A549 (cell line): ENCODE results near the gene COL5A2. TPM values are rescaled to one million over a fixed set of nuclear protein-coding genes. Genes with fewer than 3 reads are reported as not detected.

Source experiments
- ATAC-seq, 2 experiments: fragments of 200-7000 bp in 1 of 2; fragments of >200 bp in 1 of 2; cut with Nextera tagmentation in 1 of 2; cut with Tn5 transposase in 1 of 2; 3 replicates each; pipeline versions ENCODE4 v1.8.0 to v1.9.1; 2018 to 2020; ENCODE audit warnings: mild to moderate bottlenecking in 1 of 2, moderate library complexity in 1 of 2
- CTCF ChIA-PET: fragments of 300-600 bp; sonication (Branson Sonifier 250); formaldehyde crosslinking; extraction: SDS; loops from one replicate; lab custom pipeline; 2021; ENCODE audit warnings: antibody characterized with exemption, inconsistent platforms; lab: Yijun Ruan, JAX
- POLR2A ChIA-PET: fragments of 350-600 bp; formaldehyde crosslinking; extraction: SDS; loops from one replicate; lab custom pipeline; 2021; ENCODE audit warnings: antibody characterized with exemption, inconsistent platforms; lab: Yijun Ruan, JAX
- DNase-seq, 2 experiments: peaks; one replicate each; pipeline versions ENCODE4 v3.0.0 to v3.0.0-alpha.2; 2011 to 2016; ENCODE audit warnings: low read depth in 1 of 2, low spot score in 1 of 2
- FAIRE-seq: peaks from 2 replicates; lab custom pipeline; 2011; peaks lifted over from hg19 to GRCh38; lab: Jason Lieb, UNC
- H3K27ac ChIP-seq, 2 experiments: fragments of >200 bp; sonication (Bioruptor Twin); formaldehyde crosslinking; 3 replicates each; pipeline ENCODE4 v1.5.1; 2016 to 2017
- H3K4me1 ChIP-seq: fragments of >200 bp; sonication (Bioruptor Twin); formaldehyde crosslinking; 3 replicates; pipeline ENCODE4 v1.6.1; 2016
- H3K4me2 ChIP-seq: fragments of >200 bp; sonication (Bioruptor Twin); formaldehyde crosslinking; 3 replicates; pipeline ENCODE4 v1.6.1; 2016
- H3K4me3 ChIP-seq: fragments of >200 bp; sonication (Bioruptor Twin); formaldehyde crosslinking; 3 replicates; pipeline ENCODE4 v1.5.1; 2016
- H3K9me3 ChIP-seq: fragments of >200 bp; sonication (Bioruptor Twin); formaldehyde crosslinking; 3 replicates; pipeline ENCODE4 v1.6.1; 2016
- ATOH8 ChIP-seq: fragments of 250-450 bp; sonication (Bioruptor Pico); IDR thresholded peaks from 2 replicates; pipeline ENCODE4 v1.5.0; 2020; ENCODE audit warnings: low read depth, mild to moderate bottlenecking, moderate library complexity
- BCL3 ChIP-seq: fragments of >200 bp; sonication (Bioruptor Twin); formaldehyde crosslinking; IDR thresholded peaks from 3 replicates; pipeline ENCODE4 v1.6.1; 2016
- BHLHE40 ChIP-seq: IDR thresholded peaks from 2 replicates; pipeline ENCODE4 v1.6.1; 2012; ENCODE audit warnings: low read depth, low read length, inconsistent platforms
- CBX2 ChIP-seq: fragments of 200-600 bp; sonication (generic); IDR thresholded peaks from 2 replicates; pipeline ENCODE4 v1.6.1; 2016; ENCODE audit warnings: low read depth, mild to moderate bottlenecking, borderline replicate concordance
- CBX8 ChIP-seq: fragments of 200-600 bp; sonication (generic); IDR thresholded peaks from 2 replicates; pipeline ENCODE4 v1.6.1; 2016
- CHD2 ChIP-seq: fragments of 150-350 bp; IDR thresholded peaks from 2 replicates; pipeline ENCODE4 v1.6.1; 2014; ENCODE audit warnings: low read length; ENCODE audit not compliant: partially characterized antibody
- CTCF ChIP-seq: fragments of >200 bp; sonication (Bioruptor Twin); formaldehyde crosslinking; IDR thresholded peaks from 3 replicates; pipeline ENCODE4 v1.5.1; 2016
- E2F6 ChIP-seq: IDR thresholded peaks from 2 replicates; pipeline ENCODE4 v1.6.1; 2012; ENCODE audit warnings: low read depth, borderline replicate concordance
- EHMT2 ChIP-seq: fragments of 200-600 bp; sonication (generic); IDR thresholded peaks from 2 replicates; pipeline ENCODE4 v1.6.1; 2016; ENCODE audit warnings: antibody characterized with exemption, low read depth, mild to moderate bottlenecking, moderate library complexity
- ELK1 ChIP-seq: fragments of 150-350 bp; IDR thresholded peaks from 2 replicates; pipeline ENCODE4 v1.6.1; 2014; ENCODE audit warnings: low read depth, mild to moderate bottlenecking, low read length
- EP300 ChIP-seq, 2 experiments: fragments of >200 bp; sonication (Bioruptor Twin); formaldehyde crosslinking; IDR thresholded peaks; 2 replicates in 1 of 2; 3 replicates in 1 of 2; pipeline ENCODE4 v1.6.1; 2016 to 2017
- FOSB ChIP-seq: fragments of 250-450 bp; sonication (Bioruptor Pico); IDR thresholded peaks from 2 replicates; pipeline ENCODE4 v1.5.0; 2020; ENCODE audit warnings: mild to moderate bottlenecking, moderate library complexity
- FOSL2 ChIP-seq, 2 experiments: fragments of 450-650 bp in 1 of 2; fragments of >200 bp in 1 of 2; sonication (Bioruptor Twin) in 1 of 2; formaldehyde crosslinking; IDR thresholded peaks; 2 replicates each; pipeline versions ENCODE4 v1.5.0 to v1.6.1; 2016 to 2020; ENCODE audit warnings: mild to moderate bottlenecking in 1 of 2, moderate library complexity in 1 of 2
- FOXS1 ChIP-seq: fragments of 250-450 bp; sonication (Bioruptor Pico); IDR thresholded peaks from 2 replicates; pipeline ENCODE4 v1.5.0; 2020; ENCODE audit warnings: mild to moderate bottlenecking, moderate library complexity
- HES2 ChIP-seq: fragments of >200 bp; sonication (Bioruptor Twin); formaldehyde crosslinking; IDR thresholded peaks from 2 replicates; pipeline ENCODE4 v1.6.1; 2016
- HMGXB4 ChIP-seq: fragments of 250-450 bp; sonication (Bioruptor Pico); IDR thresholded peaks from 2 replicates; pipeline ENCODE4 v1.5.0; 2021; ENCODE audit warnings: mild to moderate bottlenecking, moderate library complexity, borderline replicate concordance
- JUN ChIP-seq, 2 experiments: fragments of >200 bp; sonication (Bioruptor Twin); formaldehyde crosslinking; IDR thresholded peaks; 2 replicates in 1 of 2; 3 replicates in 1 of 2; pipeline ENCODE4 v1.6.1; 2016 to 2017
- MAFK ChIP-seq: fragments of 450-650 bp; IDR thresholded peaks from 2 replicates; pipeline ENCODE4 v1.6.1; 2014; ENCODE audit not compliant: partially characterized antibody
- PBX3 ChIP-seq: IDR thresholded peaks from 2 replicates; pipeline ENCODE4 v1.6.1; 2012
- POLR2A ChIP-seq: IDR thresholded peaks from 2 replicates; pipeline ENCODE4 v1.6.1; 2012; ENCODE audit warnings: mild to moderate bottlenecking, low read length
- RARB ChIP-seq: fragments of 250-450 bp; sonication (Bioruptor Pico); IDR thresholded peaks from 2 replicates; pipeline ENCODE4 v1.8.0; 2021; ENCODE audit warnings: mild to moderate bottlenecking, moderate library complexity
- RCOR1 ChIP-seq: fragments of 150-350 bp; IDR thresholded peaks from 2 replicates; pipeline ENCODE4 v1.6.1; 2014; ENCODE audit warnings: antibody characterized with exemption, low read length, low read depth
- SMC3 ChIP-seq: fragments of >200 bp; sonication (Bioruptor Twin); formaldehyde crosslinking; IDR thresholded peaks from 3 replicates; pipeline ENCODE4 v1.6.1; 2018; ENCODE audit warnings: inconsistent platforms
- TFCP2L1 ChIP-seq: fragments of 250-450 bp; sonication (Bioruptor Pico); IDR thresholded peaks from 2 replicates; pipeline ENCODE4 v1.5.0; 2021; ENCODE audit warnings: mild to moderate bottlenecking
- ZC3H11A ChIP-seq: fragments of 450-650 bp; IDR thresholded peaks from 2 replicates; pipeline ENCODE4 v1.6.1; 2014; ENCODE audit warnings: antibody characterized with exemption, mild to moderate bottlenecking
- ZFP36 ChIP-seq: fragments of 450-650 bp; IDR thresholded peaks from 2 replicates; pipeline ENCODE4 v1.6.1; 2014; ENCODE audit warnings: borderline replicate concordance; ENCODE audit not compliant: partially characterized antibody
- ZNF302 ChIP-seq: fragments of 250-450 bp; sonication (Bioruptor Pico); IDR thresholded peaks from 2 replicates; pipeline ENCODE4 v1.9.0; 2021; ENCODE audit warnings: inconsistent platforms, mild to moderate bottlenecking, moderate library complexity
- WGBS: methylation state at CpG from one replicate; pipeline ENCODE4 v1.1.6; 2017; ENCODE audit errors: missing lambda C conversion rate; 5-methylcytosine and 5-hydroxymethylcytosine counted together
- polyA plus RNA-seq, 4 experiments: library from polyadenylated mRNA; depleted of rRNA in 3 of 4; stranded (reverse); fragments of >200 nt; fragmentation: RNase III in 1 of 4; extraction: RNeasy Plus Mini Kit Qiagen cat#74134 plus additional on column Dnase treatment in 1 of 4; gene quantifications; 2 replicates in 3 of 4; 3 replicates in 1 of 4; pipeline ENCODE4 v1.2.3, GENCODE V29; 2011 to 2017

Gene COL5A2
- polyA plus RNA-seq, 2 of the 4 experiments (the other 2 are of a cell fraction): 152 to 215 TPM

- H3K27ac ChIP-seq: peak overlapping the region in 1 of 2 experiments; percentile 10; a peak in 1 of 6 replicates
- TF ChIP-seq ATOH8 (CRISPR knock-in tag) (no peak), ZC3H11A (no peak), JUN (IDR thresholded peaks at IDR 0.05) (no peak), E2F6 (no peak), TFCP2L1 (CRISPR knock-in tag) (no peak), MAFK (no peak), RARB (no peak), BHLHE40 (no peak), PBX3 (no peak), CHD2 (no peak), POLR2A (no peak), FOSL2 (IDR thresholded peaks at IDR 0.05) (no peak), FOSL2 (CRISPR knock-in tag; IDR thresholded peaks at IDR 0.05) (no peak), ZFP36 (no peak), CBX8 (no peak), ELK1 (no peak), FOSB (CRISPR knock-in tag) (no peak), CTCF (no peak; the same call in 2 of the 3 replicates)
- peak; percentile 48 to 56; a peak in 3 of 6 replicates for ATAC-seq
- peaks cover 73% of the 10 kb centered on the region for H3K4me1 ChIP-seq
- 77% methylated on average over 1 of the region's 1 CpG for WGBS
- FAIRE-seq: no peak
- ChIA-PET POLR2A (interaction anchor here (1.0 kb wide), 1 partner anchor 114 kb away, joined by 3 read pairs; no protein-coding TSS in a partner anchor), CTCF (interaction anchor here (0.6 to 1.5 kb wide), 5 partner anchors 36 to 751 kb away, joined by 3 to 8 read pairs (median 3); no protein-coding TSS in a partner anchor)
- H3K9me3 ChIP-seq: no peaks in the 10 kb centered on the region
- peak overlapping the region; percentile 20; the same call in 2 of the 3 replicates for H3K4me2 ChIP-seq
- H3K4me3 ChIP-seq: no peak overlapping the region
- no peak for DNase-seq
Observed at GRCh38 chr2:189171956-189172609, 7.5 kb downstream of the COL5A2 start.

- ATAC-seq: peak in 1 of 2 experiments; percentile 18; a peak in 2 of 6 replicates
- peak overlapping the region; percentile 11; the same call in 1 of the 3 replicates for H3K4me2 ChIP-seq
- ChIA-PET CTCF (interaction anchor here (0.9 to 1.5 kb wide), 3 partner anchors 10 to 56 kb away, joined by 3 to 5 read pairs (median 3); partner anchors contain the start of gene COL5A2), POLR2A (no interaction called here)
- no peak for DNase-seq
- H3K4me1 ChIP-seq: peaks cover 78% of the 10 kb centered on the region
- H3K27ac ChIP-seq: peak overlapping the region in 1 of 2 experiments; percentile 50; a peak in 2 of 6 replicates
- FAIRE-seq: no peak
- H3K4me3 ChIP-seq: no peak overlapping the region
- no peaks in the 10 kb centered on the region for H3K9me3 ChIP-seq
- WGBS: 83% methylated on average over 2 of the region's 2 CpGs
- TF ChIP-seq SMC3: no peak
- TF ChIP-seq HMGXB4 (CRISPR knock-in tag): no peak
- no peak for TF ChIP-seq ZNF302 (CRISPR knock-in tag)
- no peak for TF ChIP-seq CBX2
- TF ChIP-seq BCL3: no peak
- TF ChIP-seq CBX8: no peak
- no peak for TF ChIP-seq RCOR1
- TF ChIP-seq FOXS1 (CRISPR knock-in tag): no peak
- TF ChIP-seq HES2: no peak
- TF ChIP-seq EP300 (IDR thresholded peaks at IDR 0.05): no peak
- TF ChIP-seq JUN (IDR thresholded peaks at IDR 0.05): no peak
- no peak for TF ChIP-seq EHMT2
Observed at GRCh38 chr2:189168856-189169499, 10.6 kb downstream of the COL5A2 start.
